SK-N-SH (cell line): ENCODE measurements around the gene MYLK. TPM values are rescaled to one million over a fixed set of nuclear protein-coding genes. Genes with fewer than 3 reads are reported as not detected.

Source experiments
- CTCF ChIA-PET: fragments of 300-600, 350-600 bp; formaldehyde crosslinking; extraction: SDS; loops from one replicate; lab custom pipeline; 2021; lab: Yijun Ruan, JAX
- POLR2A ChIA-PET: fragments of 350-600 bp; sonication (Branson Sonifier 250); formaldehyde crosslinking; extraction: SDS; loops from one replicate; lab custom pipeline; 2020; ENCODE audit warnings: antibody characterized with exemption, inconsistent platforms; lab: Yijun Ruan, JAX
- DNase-seq: peaks from one replicate; pipeline ENCODE4 v3.0.0; 2012
- H2AFZ ChIP-seq: fragments of 200-600 bp; sonication (generic); 2 replicates; pipeline ENCODE4 v1.8.1; 2016; ENCODE audit warnings: antibody characterized with exemption, mild to moderate bottlenecking, low read depth
- H3F3A ChIP-seq: fragments of 200-600 bp; sonication (generic); replicated peaks from 2 replicates; pipeline ENCODE3; 2016; ENCODE audit warnings: antibody characterized with exemption, mild to moderate bottlenecking; ENCODE audit not compliant: insufficient read depth
- H3K27ac ChIP-seq, 2 experiments: fragments of 200-500 bp in 1 of 2; fragments of 200-600 bp in 1 of 2; sonication (Bioruptor generic) in 1 of 2; sonication (generic), shearing (Covaris generic) in 1 of 2; 2 replicates each; pipeline versions ENCODE4 v1.5.1 to v1.6.1; 2014 to 2016; ENCODE audit warnings: low read depth in 2 of 2, inconsistent platforms in 1 of 2, low read length in 1 of 2, mild to moderate bottlenecking in 1 of 2, mixed read lengths in 1 of 2
- H3K27me3 ChIP-seq: fragments of 200-600 bp; sonication (generic), shearing (Covaris generic); 2 replicates; pipeline ENCODE4 v1.6.1; 2016; ENCODE audit warnings: mixed run types; ENCODE audit not compliant: insufficient read depth
- H3K36me3 ChIP-seq, 2 experiments: fragments of 200-500 bp in 1 of 2; fragments of 200-600 bp in 1 of 2; sonication (Bioruptor generic) in 1 of 2; sonication (generic) in 1 of 2; replicated peaks in 1 of 2; 2 replicates each; pipeline versions ENCODE3 to v1.5.1; 2014 to 2016; ENCODE audit warnings: low read length in 1 of 2, mild to moderate bottlenecking in 1 of 2; ENCODE audit not compliant: insufficient read depth in 2 of 2, control insufficient read depth in 1 of 2
- H3K4me1 ChIP-seq, 2 experiments: fragments of 200-500 bp in 1 of 2; fragments of 200-600 bp in 1 of 2; sonication (Bioruptor generic) in 1 of 2; sonication (generic), shearing (Covaris generic) in 1 of 2; 2 replicates each; pipeline versions ENCODE4 v1.5.1 to v1.6.1; 2014 to 2016; ENCODE audit warnings: low read depth in 1 of 2, low read length in 1 of 2, mixed run types in 1 of 2; ENCODE audit not compliant: insufficient read depth in 2 of 2, control insufficient read depth in 1 of 2
- H3K4me2 ChIP-seq: fragments of 200-600 bp; sonication (generic), shearing (Covaris generic); 2 replicates; pipeline ENCODE4 v1.6.1; 2017; ENCODE audit warnings: mixed run types
- H3K4me3 ChIP-seq, 2 experiments: fragments of 200-500 bp in 1 of 2; fragments of 200-600 bp in 1 of 2; sonication (Bioruptor generic) in 1 of 2; sonication (generic), shearing (Covaris generic) in 1 of 2; 2 replicates each; pipeline versions ENCODE4 v1.5.1 to v1.8.1; 2014 to 2016; ENCODE audit warnings: low read depth in 2 of 2, inconsistent platforms in 1 of 2, low read length in 1 of 2, mild to moderate bottlenecking in 1 of 2, mixed read lengths in 1 of 2, moderate library complexity in 1 of 2
- H3K79me2 ChIP-seq: fragments of 200-600 bp; sonication (generic); 2 replicates; pipeline ENCODE4 v1.8.1; 2017; ENCODE audit warnings: mild to moderate bottlenecking; ENCODE audit not compliant: insufficient read depth
- H3K9ac ChIP-seq: fragments of 200-600 bp; sonication (generic); 2 replicates; pipeline ENCODE4 v1.6.1; 2017; ENCODE audit warnings: mixed run types
- H3K9me2 ChIP-seq: fragments of 200-600 bp; sonication (generic); 2 replicates; pipeline ENCODE4 v1.6.1; 2017; ENCODE audit warnings: mixed run types
- H3K9me3 ChIP-seq: fragments of 200-600 bp; sonication (generic); 2 replicates; pipeline ENCODE4 v1.6.1; 2017; ENCODE audit warnings: mixed run types, mild to moderate bottlenecking, moderate library complexity
- H4K20me1 ChIP-seq: fragments of 200-600 bp; sonication (generic); 2 replicates; pipeline ENCODE4 v1.6.1; 2017; ENCODE audit warnings: mild to moderate bottlenecking, mixed run types; ENCODE audit not compliant: insufficient read depth
- CHD2 ChIP-seq: fragments of 150-350 bp; IDR thresholded peaks from 2 replicates; pipeline ENCODE4 v1.6.1; 2018; ENCODE audit warnings: low read length; ENCODE audit not compliant: partially characterized antibody
- GABPA ChIP-seq: IDR thresholded peaks from 2 replicates; pipeline ENCODE4 v1.4.0; 2012; ENCODE audit warnings: low read depth, mild to moderate bottlenecking
- GATA2 ChIP-seq: sonication (generic); formaldehyde crosslinking; IDR thresholded peaks from 2 replicates; pipeline ENCODE4 v1.5.0; 2020; ENCODE audit warnings: mild to moderate bottlenecking, missing genetic modification reagents
- NFIC ChIP-seq: IDR thresholded peaks from 2 replicates; pipeline ENCODE4 v1.4.0; 2012; ENCODE audit warnings: borderline replicate concordance
- POLR2AphosphoS5 ChIP-seq: IDR thresholded peaks from 2 replicates; pipeline ENCODE4 v1.6.1; 2012; ENCODE audit warnings: low read depth, low read length
- RAD21 ChIP-seq: IDR thresholded peaks from 2 replicates; pipeline ENCODE4 v1.6.1; 2012; ENCODE audit warnings: mild to moderate bottlenecking, low read length
- RCOR1 ChIP-seq: fragments of 150-350 bp; IDR thresholded peaks from 2 replicates; pipeline ENCODE4 v1.6.1; 2017; ENCODE audit warnings: antibody characterized with exemption, low read length
- RXRA ChIP-seq: IDR thresholded peaks from 2 replicates; pipeline ENCODE4 v1.4.0; 2012; ENCODE audit warnings: low read depth, mild to moderate bottlenecking, borderline replicate concordance
- TAF1 ChIP-seq: IDR thresholded peaks from 2 replicates; pipeline ENCODE4 v1.6.1; 2012; ENCODE audit warnings: low read depth, mild to moderate bottlenecking, low read length, moderate library complexity, borderline replicate concordance
- TCF12 ChIP-seq: IDR thresholded peaks from 2 replicates; pipeline ENCODE4 v1.4.0; 2012
- TEAD4 ChIP-seq: IDR thresholded peaks from 2 replicates; pipeline ENCODE4 v1.4.0; 2012; ENCODE audit warnings: mild to moderate bottlenecking, borderline replicate concordance; ENCODE audit not compliant: insufficient read depth
- WGBS: methylation state at CpG from one replicate; pipeline ENCODE4 v1.1.6; 2017; ENCODE audit warnings: low lambda C conversion rate; 5-methylcytosine and 5-hydroxymethylcytosine counted together
- polyA plus RNA-seq, 3 experiments: library from polyadenylated mRNA; depleted of rRNA; stranded (reverse); fragments of >200 nt; gene quantifications; 2 replicates each; pipeline ENCODE4 v1.2.3, GENCODE V29; 2012
- TF ChIP-seq, protein P1 (sequence below): IDR thresholded peaks from 2 replicates; pipeline ENCODE4 v1.4.0; 2012; ENCODE audit warnings: low read depth
- TF ChIP-seq, protein P2 (sequence below): IDR thresholded peaks from 2 replicates; pipeline ENCODE4 v1.6.1; 2012; ENCODE audit warnings: mild to moderate bottlenecking, low read depth, low read length, moderate library complexity
- TF ChIP-seq, protein P3 (sequence below): fragments of 150-350 bp; IDR thresholded peaks from 2 replicates; pipeline ENCODE4 v1.6.1; 2016; ENCODE audit warnings: mild to moderate bottlenecking, low read depth, low read length
- TF ChIP-seq, protein P4 (sequence below): IDR thresholded peaks from 2 replicates; pipeline ENCODE4 v1.4.0; 2012; ENCODE audit warnings: low read depth, borderline replicate concordance
- TF ChIP-seq, protein P5 (sequence below): IDR thresholded peaks from 2 replicates; pipeline ENCODE4 v1.4.0; 2012; ENCODE audit warnings: low read depth, borderline replicate concordance

Gene MYLK
- polyA plus RNA-seq, 1 of the 3 experiments (the other 2 are of a cell fraction): 272 TPM

DNA sequence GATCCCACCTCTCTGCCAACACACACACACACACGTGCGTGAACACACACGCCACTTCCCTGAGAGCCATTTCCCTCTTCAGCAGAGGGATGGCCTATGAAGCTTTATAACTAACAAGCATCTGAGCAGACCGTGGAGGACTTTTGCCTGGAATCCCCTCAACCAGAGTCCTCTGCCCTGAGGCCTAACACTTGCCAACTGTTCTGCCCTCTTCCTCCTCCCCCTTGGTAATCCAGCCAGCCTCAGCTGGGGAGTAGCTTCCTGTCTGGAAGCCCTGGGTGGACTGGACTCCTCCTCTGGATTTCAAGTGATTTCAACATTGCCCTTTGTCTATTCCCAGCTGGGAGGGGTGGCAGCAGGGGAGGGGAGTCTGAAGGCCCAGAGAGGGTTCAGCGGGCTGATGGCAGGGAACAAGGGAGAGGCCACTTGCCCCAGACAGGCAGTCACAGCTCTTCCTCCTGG, 230.9 kb downstream of the MYLK start:
- no peak overlapping the region for H3K4me3 ChIP-seq
- POLR2A ChIA-PET: no interaction called here
- peaks cover 24% of the 10 kb centered on the region for H3F3A ChIP-seq
- H3K9me3 ChIP-seq: no peaks in the 10 kb centered on the region
- peak overlapping the region; percentile 32; the same call in 1 of the 2 replicates for H3K9ac ChIP-seq
- DNase-seq: peak; percentile 51
- CTCF ChIA-PET: interaction anchor here (0.6 to 7.6 kb wide), 32 partner anchors 9 to 812 kb away, joined by 3 to 129 read pairs (median 10); no protein-coding TSS in a partner anchor
- H3K4me1 ChIP-seq: peaks cover 16 to 19% of the 10 kb centered on the region in 2 experiments; a peak in 3 of 4 replicates
- H2AFZ ChIP-seq: no peak overlapping the region
- H4K20me1 ChIP-seq: no peaks in the 10 kb centered on the region
- H3K27me3 ChIP-seq: no peaks in the 10 kb centered on the region
- H3K27ac ChIP-seq: peak overlapping the region; percentile 66 to 81
- TF ChIP-seq RCOR1 (peak; percentile 12; the same call in 1 of the 2 replicates), TAF1 (0 out of 2 replicates have a peak, but pooled peaks have one; percentile 11), POLR2AphosphoS5 (no peak), GABPA (no peak), TCF12 (peak; percentile 39)
- TF ChIP-seq, protein P1, sequence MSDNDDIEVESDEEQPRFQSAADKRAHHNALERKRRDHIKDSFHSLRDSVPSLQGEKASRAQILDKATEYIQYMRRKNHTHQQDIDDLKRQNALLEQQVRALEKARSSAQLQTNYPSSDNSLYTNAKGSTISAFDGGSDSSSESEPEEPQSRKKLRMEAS: 0 out of 2 replicates have a peak, but pooled peaks have one; percentile 33
- peaks cover 61 to 66% of the 10 kb centered on the region in 2 experiments for H3K36me3 ChIP-seq
- 63% methylated on average over 5 of the region's 5 CpGs for WGBS
- peak overlapping the region; percentile 50; the same call in 1 of the 2 replicates for H3K4me2 ChIP-seq
- no peaks in the 10 kb centered on the region for H3K9me2 ChIP-seq
- peaks cover 10% of the 10 kb centered on the region; the same call in 1 of the 2 replicates for H3K79me2 ChIP-seq

DNA sequence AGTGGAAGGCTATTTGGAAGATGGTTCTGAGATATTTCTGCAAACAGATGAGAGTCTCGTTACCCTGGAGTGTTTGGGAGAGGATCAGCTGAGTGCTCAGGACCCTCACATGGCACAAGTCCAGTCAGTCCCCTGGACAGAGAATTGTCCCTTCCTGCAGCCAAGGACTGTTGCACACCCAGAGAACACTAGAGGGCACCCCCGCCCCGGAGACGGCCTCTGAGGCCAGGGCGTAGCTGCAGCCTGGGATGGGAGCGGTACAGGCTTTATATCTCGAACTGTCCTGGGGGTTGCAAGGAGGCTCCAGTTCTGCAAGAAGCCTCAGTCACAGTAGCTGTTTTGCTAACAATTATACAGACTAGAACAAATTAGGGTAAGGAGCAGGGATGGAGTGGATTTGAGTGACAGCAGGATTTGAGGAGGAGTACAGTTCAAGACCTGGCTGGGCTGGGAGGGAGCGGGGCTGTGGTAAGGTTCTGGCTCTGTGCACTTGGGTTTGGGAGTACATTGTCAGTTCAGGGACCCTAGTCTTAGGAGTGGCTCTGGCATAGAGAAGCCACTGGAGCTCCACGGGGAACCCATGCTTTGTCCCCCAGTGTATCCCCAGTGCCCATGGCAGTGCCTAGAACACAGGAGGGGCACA, 231.7 kb downstream of the MYLK start:
- Histone ChIP-seq H3K4me1 (peaks cover 16 to 18% of the 10 kb centered on the region in 2 experiments; a peak in 3 of 4 replicates), H3K9me2 (no peaks in the 10 kb centered on the region), H3K4me2 (peak overlapping the region; percentile 50; the same call in 1 of the 2 replicates), H3K36me3 (peaks cover 60 to 66% of the 10 kb centered on the region in 2 experiments), H3K79me2 (peaks cover 6% of the 10 kb centered on the region; the same call in 1 of the 2 replicates), H4K20me1 (no peaks in the 10 kb centered on the region), H3F3A (peaks cover 24% of the 10 kb centered on the region), H3K27ac (peak overlapping the region; percentile 66 to 81), H2AFZ (no peak overlapping the region), H3K4me3 (no peak overlapping the region), H3K9ac (peak overlapping the region; percentile 32; the same call in 1 of the 2 replicates), H3K27me3 (no peaks in the 10 kb centered on the region), H3K9me3 (no peaks in the 10 kb centered on the region)
- CTCF ChIA-PET: interaction anchor here (0.6 to 7.6 kb wide), 64 partner anchors 9 to 907 kb away, joined by 3 to 129 read pairs (median 6); no protein-coding TSS in a partner anchor
- DNase-seq: peak; percentile 89
- POLR2A ChIA-PET: interaction anchor here (0.5 to 0.8 kb wide), 2 partner anchors 68 to 327 kb away, joined by 3 read pairs; no protein-coding TSS in a partner anchor
- 37% methylated on average over 8 of the region's 9 CpGs for WGBS
- TF ChIP-seq, protein P2, sequence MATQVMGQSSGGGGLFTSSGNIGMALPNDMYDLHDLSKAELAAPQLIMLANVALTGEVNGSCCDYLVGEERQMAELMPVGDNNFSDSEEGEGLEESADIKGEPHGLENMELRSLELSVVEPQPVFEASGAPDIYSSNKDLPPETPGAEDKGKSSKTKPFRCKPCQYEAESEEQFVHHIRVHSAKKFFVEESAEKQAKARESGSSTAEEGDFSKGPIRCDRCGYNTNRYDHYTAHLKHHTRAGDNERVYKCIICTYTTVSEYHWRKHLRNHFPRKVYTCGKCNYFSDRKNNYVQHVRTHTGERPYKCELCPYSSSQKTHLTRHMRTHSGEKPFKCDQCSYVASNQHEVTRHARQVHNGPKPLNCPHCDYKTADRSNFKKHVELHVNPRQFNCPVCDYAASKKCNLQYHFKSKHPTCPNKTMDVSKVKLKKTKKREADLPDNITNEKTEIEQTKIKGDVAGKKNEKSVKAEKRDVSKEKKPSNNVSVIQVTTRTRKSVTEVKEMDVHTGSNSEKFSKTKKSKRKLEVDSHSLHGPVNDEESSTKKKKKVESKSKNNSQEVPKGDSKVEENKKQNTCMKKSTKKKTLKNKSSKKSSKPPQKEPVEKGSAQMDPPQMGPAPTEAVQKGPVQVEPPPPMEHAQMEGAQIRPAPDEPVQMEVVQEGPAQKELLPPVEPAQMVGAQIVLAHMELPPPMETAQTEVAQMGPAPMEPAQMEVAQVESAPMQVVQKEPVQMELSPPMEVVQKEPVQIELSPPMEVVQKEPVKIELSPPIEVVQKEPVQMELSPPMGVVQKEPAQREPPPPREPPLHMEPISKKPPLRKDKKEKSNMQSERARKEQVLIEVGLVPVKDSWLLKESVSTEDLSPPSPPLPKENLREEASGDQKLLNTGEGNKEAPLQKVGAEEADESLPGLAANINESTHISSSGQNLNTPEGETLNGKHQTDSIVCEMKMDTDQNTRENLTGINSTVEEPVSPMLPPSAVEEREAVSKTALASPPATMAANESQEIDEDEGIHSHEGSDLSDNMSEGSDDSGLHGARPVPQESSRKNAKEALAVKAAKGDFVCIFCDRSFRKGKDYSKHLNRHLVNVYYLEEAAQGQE: peak; percentile 83; the same call in 1 of the 2 replicates
- peak; percentile 19 for TF ChIP-seq CHD2
- TF ChIP-seq NFIC: no peak
- TF ChIP-seq RAD21: peak; percentile 98
- no peak for TF ChIP-seq GATA2 (CRISPR knock-in tag)
- TF ChIP-seq, protein P3, sequence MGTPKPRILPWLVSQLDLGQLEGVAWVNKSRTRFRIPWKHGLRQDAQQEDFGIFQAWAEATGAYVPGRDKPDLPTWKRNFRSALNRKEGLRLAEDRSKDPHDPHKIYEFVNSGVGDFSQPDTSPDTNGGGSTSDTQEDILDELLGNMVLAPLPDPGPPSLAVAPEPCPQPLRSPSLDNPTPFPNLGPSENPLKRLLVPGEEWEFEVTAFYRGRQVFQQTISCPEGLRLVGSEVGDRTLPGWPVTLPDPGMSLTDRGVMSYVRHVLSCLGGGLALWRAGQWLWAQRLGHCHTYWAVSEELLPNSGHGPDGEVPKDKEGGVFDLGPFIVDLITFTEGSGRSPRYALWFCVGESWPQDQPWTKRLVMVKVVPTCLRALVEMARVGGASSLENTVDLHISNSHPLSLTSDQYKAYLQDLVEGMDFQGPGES: no peak
- TF ChIP-seq, protein P4, sequence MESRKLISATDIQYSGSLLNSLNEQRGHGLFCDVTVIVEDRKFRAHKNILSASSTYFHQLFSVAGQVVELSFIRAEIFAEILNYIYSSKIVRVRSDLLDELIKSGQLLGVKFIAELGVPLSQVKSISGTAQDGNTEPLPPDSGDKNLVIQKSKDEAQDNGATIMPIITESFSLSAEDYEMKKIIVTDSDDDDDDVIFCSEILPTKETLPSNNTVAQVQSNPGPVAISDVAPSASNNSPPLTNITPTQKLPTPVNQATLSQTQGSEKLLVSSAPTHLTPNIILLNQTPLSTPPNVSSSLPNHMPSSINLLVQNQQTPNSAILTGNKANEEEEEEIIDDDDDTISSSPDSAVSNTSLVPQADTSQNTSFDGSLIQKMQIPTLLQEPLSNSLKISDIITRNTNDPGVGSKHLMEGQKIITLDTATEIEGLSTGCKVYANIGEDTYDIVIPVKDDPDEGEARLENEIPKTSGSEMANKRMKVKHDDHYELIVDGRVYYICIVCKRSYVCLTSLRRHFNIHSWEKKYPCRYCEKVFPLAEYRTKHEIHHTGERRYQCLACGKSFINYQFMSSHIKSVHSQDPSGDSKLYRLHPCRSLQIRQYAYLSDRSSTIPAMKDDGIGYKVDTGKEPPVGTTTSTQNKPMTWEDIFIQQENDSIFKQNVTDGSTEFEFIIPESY: no peak
- no peak for TF ChIP-seq RXRA
- TF ChIP-seq GABPA: no peak
- TF ChIP-seq TEAD4: no peak
- no peak for TF ChIP-seq TCF12
- TF ChIP-seq, protein P5, sequence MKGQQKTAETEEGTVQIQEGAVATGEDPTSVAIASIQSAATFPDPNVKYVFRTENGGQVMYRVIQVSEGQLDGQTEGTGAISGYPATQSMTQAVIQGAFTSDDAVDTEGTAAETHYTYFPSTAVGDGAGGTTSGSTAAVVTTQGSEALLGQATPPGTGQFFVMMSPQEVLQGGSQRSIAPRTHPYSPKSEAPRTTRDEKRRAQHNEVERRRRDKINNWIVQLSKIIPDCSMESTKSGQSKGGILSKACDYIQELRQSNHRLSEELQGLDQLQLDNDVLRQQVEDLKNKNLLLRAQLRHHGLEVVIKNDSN: no peak
- no peak for TF ChIP-seq RCOR1
- TF ChIP-seq, protein P1: no peak
